IPS-NIHi11 (cell line): Measurements from ENCODE around the gene NUDT14.
A peak's percentile ranks its signal among the peaks of the same experiment; 100 is the strongest.

Experiments used
- DNase-seq: peaks from one replicate; pipeline ENCODE4 v3.0.0; 2012; ENCODE audit warnings: mixed read lengths, low spot score

The NUDT14 gene

DNA sequence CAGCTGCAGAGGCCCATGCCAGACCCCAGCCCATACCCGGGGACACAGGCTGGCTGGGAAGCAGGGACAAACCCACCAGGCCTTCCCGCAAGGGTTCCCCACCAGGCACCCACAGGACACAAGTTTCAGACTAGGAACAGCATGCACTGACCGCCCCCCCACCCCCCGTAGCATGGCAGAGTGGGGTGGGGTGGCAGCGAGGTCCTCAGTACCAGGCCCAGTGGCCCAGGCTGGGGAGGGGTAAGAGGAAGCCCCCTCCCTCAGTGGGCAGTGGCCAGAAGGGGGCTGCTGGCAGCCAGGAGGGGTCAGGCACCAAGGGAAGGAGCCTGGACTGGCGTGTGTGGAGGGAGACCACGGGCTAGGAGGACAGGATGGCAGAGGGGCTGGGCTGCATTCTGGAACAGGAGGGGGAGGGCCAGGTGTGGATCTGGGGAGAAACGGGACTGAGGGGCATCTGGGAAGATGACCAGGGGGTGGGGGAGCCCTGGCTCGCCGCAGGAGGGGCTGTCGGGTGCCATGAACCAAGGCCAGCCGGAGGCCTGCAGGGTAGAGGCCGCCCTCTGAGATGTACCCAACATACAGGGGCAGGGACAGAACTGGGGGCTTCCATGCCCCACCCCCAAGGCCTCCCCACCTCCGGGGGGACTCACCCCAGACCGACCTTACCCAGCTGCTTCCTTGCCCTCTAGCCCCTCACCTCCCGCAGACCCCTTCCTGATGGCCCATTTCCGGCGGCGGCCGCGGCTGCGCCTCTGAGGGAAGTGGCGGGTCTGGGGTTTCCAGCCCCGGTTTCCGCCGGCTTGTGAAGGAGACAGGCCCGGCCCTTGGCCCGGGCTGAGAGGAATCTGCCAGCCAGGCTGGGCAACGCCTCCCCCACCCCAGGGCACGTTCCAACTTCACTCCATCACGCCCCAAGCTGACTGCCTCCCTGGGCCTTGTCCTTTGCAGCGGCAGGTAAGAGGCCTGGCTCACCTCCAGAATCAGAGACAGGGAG is 6.9 kb downstream of the NUDT14 start:
- DNase-seq = no peak

DNA sequence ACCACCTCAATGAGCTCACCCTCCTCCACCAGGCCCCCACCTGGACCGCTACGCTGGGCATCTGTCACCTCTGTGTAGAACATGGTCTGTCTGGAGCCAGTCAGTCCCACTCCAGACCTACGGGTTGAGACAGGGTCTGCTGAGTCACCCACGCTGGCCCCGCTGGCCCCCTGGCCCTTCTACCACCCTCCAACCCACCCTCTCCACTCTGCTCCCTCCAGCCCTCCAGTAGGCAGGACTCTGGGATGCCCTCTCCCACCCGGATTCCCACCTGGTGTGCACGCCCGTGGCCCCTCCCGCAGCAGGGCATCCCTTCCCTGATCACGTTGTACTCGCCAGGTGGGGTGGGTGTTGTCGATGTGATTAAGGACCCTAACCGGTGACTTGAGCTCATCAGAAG is 8.0 kb downstream of the NUDT14 start:
- DNase-seq = no peak

DNA sequence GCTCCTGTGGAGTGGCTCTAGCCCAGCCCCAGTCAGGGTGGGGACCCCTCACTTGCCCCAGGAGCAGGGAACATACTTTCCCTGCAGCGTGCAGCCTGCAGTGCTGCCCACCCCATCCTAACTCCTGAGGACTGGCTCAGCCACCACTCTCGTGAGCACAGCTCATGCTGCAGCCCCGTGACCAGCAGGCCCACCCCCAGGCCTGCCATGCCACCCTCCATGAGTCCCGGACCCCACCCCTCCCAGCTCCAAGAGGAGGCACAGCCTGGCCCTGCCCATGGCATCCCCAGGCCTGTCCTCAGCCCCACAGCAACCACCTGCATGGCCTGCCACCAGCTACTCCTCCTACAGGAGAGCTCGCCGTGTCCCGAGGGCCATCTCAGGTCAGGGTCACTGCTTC is 8.6 kb downstream of the NUDT14 start:
- DNase-seq = no peak

DNA sequence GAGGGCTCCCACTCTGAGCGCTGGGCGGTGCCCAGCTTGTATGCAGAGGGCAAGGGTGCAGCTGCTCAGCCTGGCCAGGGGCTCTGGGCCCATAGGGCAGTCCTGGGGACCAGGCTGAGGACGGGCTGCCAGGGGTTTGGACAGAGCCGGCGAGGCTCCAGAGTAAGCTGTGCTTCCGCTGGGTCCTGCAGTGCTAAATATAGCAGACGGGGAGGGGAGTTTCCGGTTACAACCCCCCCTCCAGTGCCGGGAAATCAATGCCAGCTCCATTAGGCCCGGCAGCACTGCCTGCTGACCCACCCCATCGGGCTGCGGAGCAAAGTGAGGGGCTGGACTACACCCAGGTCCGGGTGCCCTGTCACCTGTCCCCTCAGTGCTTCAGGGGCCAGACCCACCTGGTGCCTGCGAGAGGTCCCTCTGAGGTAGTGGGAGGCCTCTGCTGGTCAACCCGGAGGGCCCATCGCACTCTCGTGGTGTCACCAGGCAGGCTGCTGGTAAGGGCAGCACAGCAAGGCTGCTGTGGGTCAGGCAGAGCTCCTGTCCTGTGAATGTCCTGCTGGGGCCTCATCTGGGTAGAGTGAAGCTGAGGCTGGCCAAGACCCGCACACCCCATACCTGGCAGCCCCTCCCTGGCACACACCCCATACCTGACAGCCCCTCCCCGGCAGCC is 10.0 kb downstream of the NUDT14 start:
- no peak for DNase-seq

DNA sequence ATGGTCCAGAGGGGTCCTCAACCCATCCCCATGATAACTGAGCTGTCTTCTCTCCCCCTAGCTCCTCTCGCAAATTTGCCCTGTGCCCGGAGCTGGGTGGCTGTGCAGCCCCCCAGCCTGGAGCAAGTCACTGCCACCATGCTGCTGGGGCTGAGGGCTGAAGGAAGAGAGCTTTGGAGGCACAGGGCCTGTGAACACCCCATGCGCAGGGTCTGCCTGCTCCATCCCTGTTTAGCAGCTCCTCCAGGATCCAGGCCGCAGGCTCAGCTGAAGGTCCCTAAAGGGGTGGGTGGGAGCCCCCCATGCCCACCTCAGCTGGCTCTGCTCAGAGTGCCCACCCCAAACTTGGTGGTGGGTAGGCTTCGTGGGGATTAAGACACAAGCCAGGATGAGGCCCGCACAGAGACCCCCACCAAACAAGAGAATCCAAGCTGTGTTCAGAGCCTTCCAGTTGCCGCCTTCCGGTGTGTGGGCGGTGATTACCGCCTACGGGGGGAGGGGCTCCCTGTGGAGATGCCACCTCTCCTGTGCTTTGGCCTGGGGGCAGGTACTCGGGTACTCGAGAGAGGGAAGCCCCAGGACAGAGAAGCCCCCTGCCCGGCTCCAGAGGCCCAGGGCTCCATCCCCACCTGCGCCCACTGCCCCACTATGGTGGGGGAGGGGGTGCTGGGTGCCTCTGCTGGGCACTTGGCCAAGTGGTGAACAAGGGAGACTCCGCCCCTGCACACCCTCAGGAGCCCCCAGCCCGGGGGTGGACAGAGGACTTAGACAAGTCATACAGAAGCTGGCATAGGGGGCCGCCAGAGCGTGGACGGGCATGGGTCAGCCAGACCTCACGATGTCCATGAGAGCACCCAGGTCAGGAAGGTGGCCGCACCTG is 11.1 kb downstream of the NUDT14 start:
- DNase-seq = no peak

DNA sequence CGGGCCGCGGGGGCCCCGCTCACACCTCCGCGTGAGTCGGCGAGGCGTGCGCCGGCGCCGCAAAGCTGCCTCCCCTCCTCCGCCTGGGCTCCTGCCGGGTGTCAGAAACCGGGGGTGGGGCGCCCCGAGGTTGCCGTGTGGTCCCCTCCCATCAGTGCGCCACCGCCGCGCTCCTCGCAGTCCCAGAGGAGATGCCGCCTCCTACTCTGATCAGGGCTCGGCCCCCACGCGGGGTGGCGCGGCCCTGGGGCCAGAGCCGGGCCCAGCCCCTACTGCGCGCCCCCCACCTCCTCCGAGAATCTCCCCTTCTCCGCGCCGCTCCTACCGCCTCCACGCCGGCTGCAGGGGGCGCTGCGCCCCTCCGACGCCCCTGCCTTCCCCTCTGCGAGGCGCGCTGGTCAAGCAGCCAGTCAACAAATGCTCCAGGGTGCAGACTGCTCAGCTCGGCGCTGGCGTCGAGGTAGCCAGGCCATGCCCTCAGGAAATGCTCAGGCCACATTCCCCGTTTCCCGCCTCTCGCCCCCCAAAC is 12.1 kb downstream of the NUDT14 start:
- peak; percentile 85 for DNase-seq

DNA sequence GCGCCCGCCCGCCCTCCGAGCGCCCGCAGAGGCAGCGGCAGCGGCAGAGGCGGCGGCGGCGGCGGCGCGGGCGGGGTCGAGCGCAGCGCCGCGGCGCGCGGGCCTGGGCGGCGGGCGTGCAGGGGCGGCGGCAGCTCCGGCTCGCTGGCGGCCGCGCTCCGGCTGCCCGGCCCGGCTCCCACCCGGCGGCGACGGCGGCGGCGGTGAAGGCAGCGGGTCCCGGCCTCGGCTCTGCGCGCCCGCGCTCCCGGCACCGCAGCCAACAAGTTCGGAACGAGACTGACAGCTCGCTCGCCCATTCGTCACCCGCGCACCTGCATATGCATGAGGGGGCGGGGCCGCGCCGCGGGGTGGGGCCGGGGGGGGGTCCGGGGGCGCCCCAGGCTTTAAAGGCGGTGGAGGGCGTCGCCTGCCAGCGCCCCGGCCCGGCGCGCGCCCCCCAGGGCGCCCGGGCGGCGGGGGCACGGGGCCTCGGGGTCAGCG is 12.6 kb downstream of the NUDT14 start, which contains the start of gene JAG2:
JAG2 (minus strand) TSS at position 281 of the 483 bp plus-strand sequence. CDS start 356 bp downstream, outside the sequence.
- DNase-seq = peak; percentile 83

DNA sequence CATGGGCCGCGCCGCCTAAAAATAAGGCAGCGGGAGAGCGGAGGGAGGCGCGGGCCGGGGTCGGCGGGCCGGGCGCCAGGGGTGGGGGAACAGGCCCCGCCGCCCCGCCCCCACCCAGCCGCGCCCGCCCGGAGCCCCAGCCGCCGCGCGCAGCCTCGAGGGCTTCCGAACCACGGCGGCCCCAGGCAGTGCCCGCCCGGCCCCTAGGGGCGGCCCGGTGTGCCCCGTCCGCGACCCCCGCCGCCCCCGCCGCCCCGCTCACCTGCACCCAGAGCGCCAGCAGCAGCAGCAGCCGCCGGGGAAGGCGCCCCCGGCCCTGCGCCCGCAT is 13.1 kb downstream of the NUDT14 start:
- no peak for DNase-seq

DNA sequence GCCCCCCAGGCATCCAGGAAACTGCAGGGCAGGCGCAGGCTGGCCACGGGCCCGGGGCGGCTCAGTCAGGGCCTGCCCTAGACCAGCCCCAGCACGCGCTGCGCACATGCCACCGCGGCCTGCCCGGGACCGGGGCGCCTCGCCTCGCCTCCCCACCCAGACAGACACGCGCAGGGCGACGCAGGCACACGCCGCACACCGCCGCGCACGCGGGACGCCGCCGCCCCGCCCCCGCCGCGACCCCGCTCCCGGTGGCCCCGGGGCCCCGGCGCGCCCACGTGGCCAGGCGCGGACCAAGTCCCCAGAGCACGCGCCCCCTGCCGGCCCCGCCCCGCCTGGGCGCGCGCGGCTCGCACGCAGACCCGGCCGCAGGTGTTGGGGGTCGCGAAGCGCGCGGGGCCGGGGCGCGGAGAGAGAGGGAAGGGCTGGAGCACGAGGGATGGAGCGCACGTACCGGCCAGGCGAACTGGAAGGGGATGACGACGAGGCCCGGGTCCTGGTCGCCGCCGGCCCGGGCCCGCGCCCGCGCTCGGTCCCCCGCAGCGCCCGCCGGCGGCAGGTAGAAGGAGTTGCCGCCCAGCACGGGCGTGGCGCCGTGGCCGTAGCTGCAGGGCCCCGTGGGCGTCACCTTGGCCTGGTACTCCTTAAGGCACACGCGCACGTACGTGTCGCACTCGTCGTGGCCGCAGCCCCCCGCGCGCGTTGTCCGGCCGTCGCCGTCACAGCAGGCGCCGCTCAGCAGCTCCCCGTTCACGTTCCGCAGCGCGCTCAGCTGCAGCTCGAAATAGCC is 13.6 kb downstream of the NUDT14 start:
- DNase-seq = peak; percentile 81

DNA sequence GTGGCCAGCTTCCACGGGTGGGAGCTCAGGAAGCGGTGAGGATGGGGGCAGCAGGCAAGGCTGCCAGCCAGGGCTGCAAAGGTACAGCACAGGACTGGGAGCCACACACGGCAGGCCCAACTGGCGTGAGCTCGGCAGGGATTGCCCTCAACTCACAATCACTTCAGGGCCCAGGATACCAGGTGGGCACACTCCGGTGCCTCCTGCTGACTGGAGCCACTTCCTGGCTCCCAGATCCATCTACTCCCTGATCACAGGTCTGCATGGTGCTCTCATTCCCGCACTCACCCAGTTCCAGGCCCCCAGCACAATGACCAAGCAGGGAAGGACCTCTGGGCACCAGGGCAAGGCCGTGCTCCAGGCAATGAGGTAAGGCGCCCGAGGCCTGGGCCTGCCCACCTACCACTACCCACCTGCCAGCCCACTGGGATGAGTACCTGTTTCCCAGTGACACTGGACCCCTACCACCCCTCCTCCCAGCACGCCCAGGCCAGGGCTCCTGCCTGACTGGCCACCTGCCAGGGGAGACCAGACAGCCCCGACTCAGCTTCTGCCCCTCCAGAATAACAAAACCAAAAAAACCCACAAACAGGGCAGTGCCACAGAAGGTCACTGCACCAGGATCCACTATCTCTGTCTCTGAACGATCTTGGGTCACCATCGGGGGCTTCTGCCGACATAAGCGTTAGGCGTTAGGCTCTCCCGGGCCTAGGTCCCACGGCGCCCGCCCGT is 14.4 kb downstream of the NUDT14 start:
- no peak for DNase-seq

DNA sequence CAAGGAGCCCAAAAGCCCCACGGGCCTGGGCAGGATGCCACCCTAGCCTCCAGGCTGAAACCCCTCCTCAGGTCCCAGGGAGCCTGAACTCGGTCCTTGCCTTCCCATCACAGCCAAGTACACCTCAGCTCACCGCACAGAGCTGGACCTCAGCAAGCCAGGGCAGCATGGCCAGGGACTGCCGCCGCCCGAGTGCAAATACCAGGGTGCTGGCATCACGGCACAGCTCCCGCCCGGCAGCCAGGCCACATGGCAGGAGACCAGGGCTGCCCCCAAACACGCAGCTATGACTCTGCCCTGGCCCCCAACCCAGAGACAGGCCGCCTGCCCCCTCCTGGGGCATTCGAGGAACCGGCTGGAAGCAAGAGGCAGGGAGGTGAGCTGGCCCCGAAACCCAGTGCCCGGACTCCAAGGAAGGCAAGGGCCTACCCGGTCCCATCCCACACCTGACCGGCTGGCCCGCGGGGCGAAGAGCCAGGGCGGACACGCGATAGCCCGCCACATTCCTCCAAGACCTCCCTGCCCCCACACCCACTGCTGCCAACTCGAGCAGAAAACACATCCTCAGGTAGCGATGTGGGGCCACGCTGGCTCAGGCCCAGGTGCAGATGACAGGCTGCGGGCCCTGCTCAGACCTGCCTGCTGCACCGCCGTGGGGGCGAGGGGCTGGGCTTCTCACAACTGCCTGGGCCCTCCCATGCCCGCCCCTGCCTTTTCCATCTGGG is 15.2 kb downstream of the NUDT14 start:
- DNase-seq = no peak

DNA sequence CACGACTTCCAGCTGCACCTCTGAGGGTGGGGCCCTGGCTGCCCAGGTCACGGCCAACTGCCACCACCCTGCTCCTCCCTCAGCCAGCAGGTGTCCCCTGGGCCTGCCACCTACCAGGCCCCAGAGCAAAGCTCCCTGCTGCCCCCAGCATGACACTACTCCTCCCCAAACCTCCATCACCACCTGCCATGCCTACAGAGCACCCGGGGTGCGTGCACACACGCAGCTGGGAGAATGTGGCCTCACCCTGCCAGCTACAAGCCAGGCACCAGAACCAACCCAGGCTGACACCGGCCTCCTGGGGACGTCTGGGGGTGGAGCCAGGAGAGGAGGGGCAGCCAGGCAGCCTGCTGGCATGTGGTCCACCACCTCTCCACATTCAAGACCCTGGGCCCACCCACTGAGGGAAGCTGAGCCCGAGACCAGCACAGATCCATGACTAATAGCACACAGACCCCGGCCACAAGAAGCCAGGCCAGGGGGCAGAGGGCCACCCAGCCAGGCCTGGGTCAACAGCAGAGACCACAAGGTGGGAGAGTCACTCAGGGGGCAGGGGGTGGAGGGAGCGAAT is 15.9 kb downstream of the NUDT14 start:
- no peak for DNase-seq

DNA sequence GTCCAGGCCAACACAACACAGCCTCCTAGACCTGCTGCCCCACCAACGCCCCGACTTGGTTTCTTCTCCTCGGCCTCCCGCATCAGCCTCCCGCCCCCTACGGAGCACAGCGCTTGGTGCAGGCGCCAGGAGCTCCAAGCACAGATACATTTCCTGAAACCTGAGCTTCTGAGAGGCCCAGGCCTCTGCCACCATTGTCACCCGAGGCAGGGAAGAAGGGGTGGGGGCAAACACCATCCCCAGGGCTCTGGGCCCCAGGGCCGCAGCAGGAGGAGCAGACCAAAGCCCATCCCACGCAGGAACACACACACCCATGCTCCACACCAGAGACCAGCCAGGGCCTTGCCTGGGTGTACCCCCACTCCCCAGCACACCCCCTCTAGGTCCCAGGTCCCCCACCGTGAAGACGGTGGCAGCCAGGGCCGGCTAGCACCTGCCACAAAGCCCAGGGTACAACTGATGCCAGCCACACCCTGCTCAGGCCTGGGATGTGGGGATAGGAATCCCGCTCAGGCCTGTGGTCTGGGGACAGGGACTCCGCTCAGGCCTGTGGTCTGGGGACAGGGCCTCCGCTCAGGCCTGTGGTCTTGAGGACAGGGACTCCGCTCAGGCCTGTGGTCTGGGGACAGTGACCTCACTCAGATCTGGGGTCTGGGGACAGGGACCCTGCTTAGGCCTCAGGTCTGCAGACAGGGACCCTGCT is 17.9 kb downstream of the NUDT14 start:
- DNase-seq = no peak

DNA sequence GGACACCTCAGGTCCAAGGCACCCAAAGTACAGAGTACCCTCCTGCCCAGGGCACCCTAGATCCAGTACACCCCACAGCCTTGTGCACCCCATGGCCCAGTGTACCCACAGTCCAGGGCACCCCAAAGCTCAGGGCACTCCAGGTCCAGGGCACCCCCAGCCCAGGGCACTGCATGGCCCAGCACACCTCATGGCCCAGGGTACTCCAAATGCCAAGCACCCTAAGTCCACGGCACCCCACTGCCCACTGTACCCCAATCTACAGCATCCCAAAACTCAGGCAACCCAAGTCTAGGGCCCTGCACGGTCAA is 18.5 kb downstream of the NUDT14 start:
- DNase-seq = no peak

DNA sequence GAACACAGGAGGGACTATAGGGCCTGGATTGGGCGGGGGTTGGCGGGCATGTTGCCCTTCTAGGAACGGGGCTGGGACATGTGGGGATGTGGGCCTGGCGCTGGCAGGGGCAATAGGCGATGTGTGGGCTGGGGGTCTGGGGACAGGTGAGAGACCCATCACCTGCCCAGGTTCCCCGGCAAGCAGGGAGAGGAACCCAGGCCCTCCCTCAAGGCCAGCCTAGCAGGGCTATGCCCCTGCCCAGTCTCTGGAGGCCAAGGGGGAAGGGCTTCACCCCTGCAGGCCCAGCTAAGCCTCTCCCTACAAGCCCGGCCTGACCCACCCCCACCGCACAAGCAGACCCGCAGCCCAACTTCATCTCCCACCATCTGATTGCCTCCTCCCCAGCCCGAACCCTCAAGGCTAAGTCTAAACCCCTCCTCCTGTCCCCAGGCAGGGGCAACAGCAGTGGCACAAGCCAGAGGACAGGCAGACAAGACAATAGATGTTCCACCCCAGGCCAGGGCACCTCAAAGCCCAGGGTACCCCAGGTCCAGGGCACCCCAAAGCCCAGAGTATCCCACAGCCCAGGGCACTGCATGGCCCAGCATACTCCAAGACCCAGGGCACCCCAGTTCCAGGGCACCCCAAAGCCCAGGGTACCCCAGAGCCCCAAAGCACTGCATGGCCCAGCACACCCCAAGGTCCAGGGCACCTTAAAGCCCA is 19.0 kb downstream of the NUDT14 start:
- no peak for DNase-seq

DNA sequence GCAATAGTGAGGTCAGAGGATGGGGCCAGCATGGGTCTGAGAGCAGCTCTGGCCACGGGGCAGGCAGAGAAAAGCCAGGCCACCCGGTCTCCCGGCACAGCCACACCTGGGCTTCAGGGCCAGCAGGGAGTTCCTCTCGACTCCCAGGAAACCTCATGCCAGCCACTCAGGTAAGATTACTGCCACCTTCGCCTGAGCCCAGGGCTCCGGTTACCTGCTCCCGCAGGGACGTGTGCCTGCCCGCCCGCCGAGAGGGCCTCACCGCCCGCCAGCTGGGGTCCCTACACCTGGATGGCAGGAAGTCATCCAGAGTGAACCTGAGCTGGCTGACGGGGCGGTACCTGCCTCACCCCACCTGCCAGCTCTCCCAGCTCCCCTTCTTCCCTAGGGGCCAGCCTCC is 19.8 kb downstream of the NUDT14 start:
- DNase-seq = no peak

DNA sequence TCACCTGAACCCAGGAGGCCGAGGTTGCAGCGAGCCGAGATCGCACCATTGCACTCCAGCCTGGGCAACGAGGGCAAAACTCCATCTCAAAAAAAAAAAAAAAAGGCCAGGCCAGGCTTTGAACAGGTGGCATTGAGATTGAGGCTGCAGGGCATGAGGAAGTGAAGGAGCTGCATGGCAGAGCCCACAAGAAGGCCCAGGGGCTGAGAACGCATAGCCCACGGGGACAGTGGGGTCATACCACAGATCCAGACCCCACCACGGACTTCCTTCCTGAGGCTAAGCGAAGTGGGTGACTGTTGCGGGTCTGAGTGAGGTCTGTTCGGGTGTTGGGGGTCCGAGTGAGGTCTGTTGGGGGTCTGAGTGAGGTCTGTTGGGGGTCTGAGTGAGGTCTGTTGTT is 20.3 kb downstream of the NUDT14 start:
- DNase-seq = no peak

DNA sequence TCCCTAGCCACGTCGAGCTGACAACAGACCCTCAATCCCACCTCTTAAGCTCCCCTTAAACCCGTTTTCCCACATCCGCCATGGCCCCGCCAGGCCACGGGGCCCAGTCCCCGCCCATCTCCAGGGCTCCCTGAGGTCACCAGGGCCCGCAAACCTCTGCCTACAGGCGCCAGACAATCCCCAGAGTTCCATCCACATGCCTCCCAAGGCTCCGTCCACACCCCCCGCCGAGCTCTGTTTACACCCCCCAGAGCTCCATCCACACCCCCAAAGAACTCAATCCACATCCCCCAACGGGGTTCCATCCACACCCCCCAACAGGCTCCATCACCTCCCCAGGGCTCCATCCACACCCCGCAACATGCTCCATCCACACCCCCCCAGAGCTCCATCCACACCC is 21.8 kb downstream of the NUDT14 start:
- DNase-seq = no peak
